OCI-LY7 (cell line): ENCODE data around the gene ABHD17A. TPM values are rescaled to one million over a fixed set of nuclear protein-coding genes. Genes with fewer than 3 reads are reported as not detected.

Source experiments
- BruUV-seq: library from RNA; stranded (reverse); fragments of 400-500 nt; replicated peaks from 2 replicates; lab custom pipeline; 2021; lab: Mats Ljungman, UMichigan
- CTCF ChIA-PET: fragments of 300-600 bp; sonication (Branson Sonifier 250); formaldehyde crosslinking; loops from one replicate; lab custom pipeline; 2022; ENCODE audit warnings: antibody characterized with exemption; ENCODE audit not compliant: unreplicated experiment; lab: Charles Lee
- POLR2A ChIA-PET: fragments of 300-600 bp; sonication (Branson Sonifier 250); formaldehyde crosslinking; loops from one replicate; lab custom pipeline; 2022; ENCODE audit warnings: antibody characterized with exemption; lab: Charles Lee
- DNase-seq: peaks from one replicate; pipeline ENCODE4 v3.0.0-alpha.2; 2015; ENCODE audit warnings: low spot score
- H2AFZ ChIP-seq: fragments of 200-600 bp; sonication (generic), shearing (Covaris generic); 2 replicates; pipeline ENCODE4 v1.6.1; 2014; ENCODE audit warnings: mild to moderate bottlenecking, antibody characterized with exemption, low read length, moderate library complexity
- H3K27ac ChIP-seq: fragments of 200-600 bp; sonication (generic); 2 replicates; pipeline ENCODE4 v1.5.1; 2014; ENCODE audit warnings: mixed run types, low read depth, mild to moderate bottlenecking, moderate library complexity, low read length, inconsistent platforms; ENCODE audit not compliant: poor library complexity, severe bottlenecking
- H3K36me3 ChIP-seq: fragments of 200-600 bp; sonication (generic); 2 replicates; pipeline ENCODE4 v1.6.1; 2014; ENCODE audit warnings: mild to moderate bottlenecking, antibody characterized with exemption, low read length, moderate library complexity, mixed read lengths; ENCODE audit not compliant: insufficient read depth
- H3K4me1 ChIP-seq: fragments of 200-600 bp; sonication (generic); 2 replicates; pipeline ENCODE4 v1.5.1; 2014; ENCODE audit warnings: mild to moderate bottlenecking, low read length; ENCODE audit not compliant: insufficient read depth, poor library complexity, severe bottlenecking
- H3K4me2 ChIP-seq: fragments of 200-600 bp; sonication (generic); 2 replicates; pipeline ENCODE4 v1.6.1; 2014; ENCODE audit warnings: mild to moderate bottlenecking, low read length
- H3K4me3 ChIP-seq: fragments of 200-600 bp; sonication (generic); 2 replicates; pipeline ENCODE4 v1.5.1; 2014; ENCODE audit warnings: mild to moderate bottlenecking, low read depth, low read length; ENCODE audit not compliant: poor library complexity, severe bottlenecking
- H3K79me2 ChIP-seq: fragments of 200-600 bp; sonication (generic); 2 replicates; pipeline ENCODE4 v1.6.1; 2016; ENCODE audit warnings: low read depth, mild to moderate bottlenecking, low read length, moderate library complexity, mixed read lengths; ENCODE audit not compliant: insufficient read depth
- H3K9me2 ChIP-seq: fragments of 200-600 bp; sonication (generic); 2 replicates; pipeline ENCODE4 v1.6.1; 2016; ENCODE audit warnings: mild to moderate bottlenecking, low read length, mixed read lengths; ENCODE audit not compliant: insufficient read depth
- H3K9me3 ChIP-seq: fragments of 200-600 bp; sonication (generic); 2 replicates; pipeline ENCODE4 v1.6.1; 2014; ENCODE audit warnings: mild to moderate bottlenecking, mixed run types, low read length, mixed read lengths
- H4K20me1 ChIP-seq: fragments of 200-600 bp; sonication (generic); 2 replicates; pipeline ENCODE4 v1.6.1; 2014; ENCODE audit warnings: mild to moderate bottlenecking, antibody characterized with exemption, low read length, moderate library complexity, mixed read lengths; ENCODE audit not compliant: insufficient read depth
- EZH2phosphoT487 ChIP-seq: fragments of 200-600 bp; sonication (generic); IDR thresholded peaks from 2 replicates; pipeline ENCODE4 v1.6.1; 2018; ENCODE audit warnings: low read depth, borderline replicate concordance, mild to moderate bottlenecking, mixed run types, antibody characterized with exemption, low read length, moderate library complexity, mixed read lengths
- intact Hi-C: fragments of 100-400 bp; cut with micrococcal nuclease; formaldehyde crosslinking; loops from one replicate; pipeline ENCODE4 v1.10.0; 2022; ENCODE audit not compliant: unreplicated experiment
- total RNA-seq, 2 experiments: library from RNA; depleted of rRNA in 1 of 2; stranded (reverse); fragments of >200 nt in 1 of 2; shearing (Covaris generic) in 1 of 2; gene quantifications; 2 replicates each; pipeline ENCODE4 v1.2.3, GENCODE V29; 2014 to 2022
- TF ChIP-seq, protein P1 (sequence below): fragments of 200-600 bp; sonication (generic); conservative IDR thresholded peaks from 2 replicates; pipeline ENCODE4 v1.5.1; 2014; ENCODE audit warnings: mild to moderate bottlenecking, antibody characterized with exemption, low read length, moderate library complexity, mixed read lengths

The ABHD17A gene
- total RNA-seq, 2 experiments from 2014 or later: 71.3 to 130 TPM

DNA sequence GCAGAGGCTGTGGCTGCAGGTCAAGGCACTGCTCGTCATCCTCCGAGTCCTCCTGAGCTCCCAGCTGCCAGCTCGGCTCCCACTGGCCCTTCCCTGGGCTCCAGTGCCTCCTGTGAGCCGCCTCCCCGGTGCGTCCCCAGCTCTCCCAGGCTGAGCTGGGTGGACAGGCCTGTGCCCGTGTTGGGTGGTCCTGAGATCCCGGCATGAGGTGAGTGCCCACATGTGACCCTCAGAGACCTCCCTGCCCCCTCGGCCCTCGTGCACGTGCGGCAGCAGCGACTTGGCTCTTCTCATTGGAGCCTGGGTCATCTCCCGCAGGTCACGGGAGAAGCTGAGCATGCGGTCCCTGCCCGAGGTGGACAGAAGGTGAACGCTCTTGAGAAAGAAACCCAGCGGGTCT is 35.3 kb upstream of the ABHD17A start:
- Histone ChIP-seq H3K4me1 (peaks cover 14% of the 10 kb centered on the region), H2AFZ (no peak overlapping the region), H3K4me3 (no peak overlapping the region), H3K9me2 (no peaks in the 10 kb centered on the region), H4K20me1 (no peaks in the 10 kb centered on the region), H3K4me2 (no peak overlapping the region), H3K27ac (no peak overlapping the region), H3K9me3 (no peaks in the 10 kb centered on the region), H3K36me3 (peaks cover 68% of the 10 kb centered on the region), H3K79me2 (no peaks in the 10 kb centered on the region)
- BruUV-seq: no TSS peak
- POLR2A ChIA-PET: no interaction called here
- CTCF ChIA-PET: no interaction called here
- no peak for DNase-seq
- intact Hi-C loops: no loop called here
- TF ChIP-seq EZH2phosphoT487: no peak

DNA sequence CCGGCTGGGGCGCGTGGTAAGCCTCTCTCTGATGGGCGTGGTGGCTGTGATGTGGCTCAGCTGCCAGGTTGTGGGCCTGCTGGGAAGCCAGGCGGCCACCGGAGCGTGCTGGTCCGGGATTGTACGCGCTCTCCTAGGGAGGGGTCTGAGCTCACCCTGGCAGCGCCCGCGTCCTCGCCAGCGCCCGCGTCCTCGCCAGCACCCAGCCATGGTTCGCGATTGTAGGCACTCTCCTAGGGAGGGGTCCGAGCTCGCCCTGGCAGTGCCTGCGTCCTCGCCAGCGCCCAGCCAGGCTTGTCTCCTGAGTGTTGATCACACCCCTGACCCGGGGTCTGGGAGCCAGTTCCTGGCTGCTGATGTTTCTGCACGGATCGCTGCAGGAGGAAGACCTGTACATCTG is 33.7 kb upstream of the ABHD17A start:
- POLR2A ChIA-PET: no interaction called here
- no peak for TF ChIP-seq EZH2phosphoT487
- TF ChIP-seq, protein P1, sequence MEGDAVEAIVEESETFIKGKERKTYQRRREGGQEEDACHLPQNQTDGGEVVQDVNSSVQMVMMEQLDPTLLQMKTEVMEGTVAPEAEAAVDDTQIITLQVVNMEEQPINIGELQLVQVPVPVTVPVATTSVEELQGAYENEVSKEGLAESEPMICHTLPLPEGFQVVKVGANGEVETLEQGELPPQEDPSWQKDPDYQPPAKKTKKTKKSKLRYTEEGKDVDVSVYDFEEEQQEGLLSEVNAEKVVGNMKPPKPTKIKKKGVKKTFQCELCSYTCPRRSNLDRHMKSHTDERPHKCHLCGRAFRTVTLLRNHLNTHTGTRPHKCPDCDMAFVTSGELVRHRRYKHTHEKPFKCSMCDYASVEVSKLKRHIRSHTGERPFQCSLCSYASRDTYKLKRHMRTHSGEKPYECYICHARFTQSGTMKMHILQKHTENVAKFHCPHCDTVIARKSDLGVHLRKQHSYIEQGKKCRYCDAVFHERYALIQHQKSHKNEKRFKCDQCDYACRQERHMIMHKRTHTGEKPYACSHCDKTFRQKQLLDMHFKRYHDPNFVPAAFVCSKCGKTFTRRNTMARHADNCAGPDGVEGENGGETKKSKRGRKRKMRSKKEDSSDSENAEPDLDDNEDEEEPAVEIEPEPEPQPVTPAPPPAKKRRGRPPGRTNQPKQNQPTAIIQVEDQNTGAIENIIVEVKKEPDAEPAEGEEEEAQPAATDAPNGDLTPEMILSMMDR: no peak
- Histone ChIP-seq H3K4me1 (peaks cover 12% of the 10 kb centered on the region), H3K79me2 (no peaks in the 10 kb centered on the region), H3K4me3 (no peak overlapping the region), H3K9me3 (no peaks in the 10 kb centered on the region), H3K9me2 (no peaks in the 10 kb centered on the region), H2AFZ (no peak overlapping the region), H3K4me2 (no peak overlapping the region), H4K20me1 (no peaks in the 10 kb centered on the region), H3K36me3 (peaks cover 64% of the 10 kb centered on the region), H3K27ac (no peak overlapping the region)
- CTCF ChIA-PET: no interaction called here
- intact Hi-C loops: no loop called here
- no peak for DNase-seq
- no TSS peak for BruUV-seq

DNA sequence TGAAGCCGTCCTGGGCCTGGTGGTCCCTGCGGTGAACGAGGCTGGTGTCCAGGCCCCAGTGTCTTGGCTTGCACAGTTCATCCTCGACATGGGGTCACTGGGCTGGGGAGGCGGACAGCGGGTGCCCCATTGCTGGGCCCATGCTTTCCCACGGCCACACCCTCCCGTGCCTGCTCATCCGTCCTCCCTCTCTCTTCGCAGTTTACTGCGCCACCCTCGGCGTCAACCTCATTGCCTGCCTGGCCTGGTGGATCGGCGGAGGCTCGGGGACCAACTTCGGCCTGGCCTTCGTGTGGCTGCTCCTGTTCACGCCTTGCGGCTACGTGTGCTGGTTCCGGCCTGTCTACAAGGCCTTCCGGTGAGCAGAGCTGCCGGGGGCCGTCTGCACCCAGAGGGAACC is 32.6 kb upstream of the ABHD17A start:
- no peak for TF ChIP-seq EZH2phosphoT487
- TF ChIP-seq, protein P1: no peak
- Histone ChIP-seq H3K27ac (no peak overlapping the region), H3K36me3 (peaks cover 69% of the 10 kb centered on the region), H3K79me2 (no peaks in the 10 kb centered on the region), H2AFZ (no peak overlapping the region), H3K9me3 (no peaks in the 10 kb centered on the region), H4K20me1 (no peaks in the 10 kb centered on the region), H3K4me2 (no peak overlapping the region), H3K9me2 (no peaks in the 10 kb centered on the region), H3K4me1 (peaks cover 1% of the 10 kb centered on the region), H3K4me3 (no peak overlapping the region)
- intact Hi-C loops: no loop called here
- no peak for DNase-seq
- BruUV-seq: no TSS peak
- CTCF ChIA-PET: no interaction called here
- POLR2A ChIA-PET: no interaction called here
